Left lung (tissue), 10 donors: Measurements from ENCODE around the gene NYAP2. TPM values are rescaled to one million over a fixed set of nuclear protein-coding genes. Genes with fewer than 3 reads are reported as not detected.

Source experiments
- ATAC-seq: fragments of 200-7000 bp; cut with Tn5 transposase; one replicate; pipeline ENCODE4 v1.9.1; 2020; ENCODE audit warnings: moderate library complexity
- DNase-seq, 4 donors: peaks; one replicate each; pipeline ENCODE4 v3.0.0-alpha.2; 2013 to 2020
- H3K27ac ChIP-seq, 2 donors: fragments of 200-600 bp; sonication (generic) in 1 of 2; one replicate each; pipeline versions ENCODE4 v1.5.0 to v1.8.0; 2020 to 2021
- H3K27me3 ChIP-seq, 2 donors: fragments of 200-600 bp; sonication (generic) in 1 of 2; one replicate each; pipeline versions ENCODE4 v1.5.0 to v1.8.0; 2020 to 2021
- H3K36me3 ChIP-seq, 2 donors: fragments of 200-600 bp; sonication (generic) in 1 of 2; one replicate each; pipeline versions ENCODE4 v1.5.0 to v1.8.0; 2020 to 2021
- H3K4me1 ChIP-seq, 2 donors: fragments of 200-600 bp; one replicate each; pipeline ENCODE4 v1.8.0; 2021
- H3K4me3 ChIP-seq, 2 donors: fragments of 200-600 bp; sonication (generic) in 1 of 2; one replicate each; pipeline versions ENCODE4 v1.5.0 to v1.8.0; 2020 to 2021; ENCODE audit warnings: mild to moderate bottlenecking in 1 of 2
- H3K9me3 ChIP-seq, 2 donors: fragments of 200-600 bp; sonication (generic) in 1 of 2; one replicate each; pipeline versions ENCODE4 v1.5.0 to v1.8.0; 2020 to 2021
- CTCF ChIP-seq, 2 donors: fragments of 200-600 bp; sonication (generic) in 1 of 2; IDR thresholded peaks; one replicate each; pipeline versions ENCODE4 v1.5.0 to v1.8.0; 2021; ENCODE audit warnings: antibody characterized with exemption in 2 of 2
- intact Hi-C, 2 donors: fragments of 100-400 bp; cut with DNase I; formaldehyde crosslinking; loops; one replicate each; pipeline versions ENCODE4 v1.11.2 to v1.14.2; 2022
- polyA plus RNA-seq, 6 donors: library from polyadenylated mRNA; unstranded; fragments of 120-200 nt; gene quantifications; one replicate each; pipeline ENCODE4 v1.2.1, GENCODE V29; 2013; ENCODE audit not compliant: insufficient read length in 6 of 6
- total RNA-seq, 2 donors: library from RNA; stranded (reverse); fragmentation: NEBNext Ultra II Directional; extraction: Animal tissue kit (Norgen Biotek cat#: 25700); gene quantifications; one replicate each; pipeline ENCODE4 v1.2.1, GENCODE V29; 2021
- donor health status: DM: no; HTN: yes; CAD: no.
- donor health status: DM: no; HTN: no; CAD: no.

The NYAP2 gene
- total and polyA plus RNA-seq, 8 donors = 0.04 to 1.0 (median 0.07) TPM

- H3K36me3 ChIP-seq = no peaks in the 10 kb centered on the region
- no peak overlapping the region for H3K27ac ChIP-seq
- H3K4me3 ChIP-seq = no peak overlapping the region
- no peak for DNase-seq
- no peaks in the 10 kb centered on the region for H3K9me3 ChIP-seq
- H3K4me1 ChIP-seq = no peaks in the 10 kb centered on the region
- ATAC-seq = no peak
- H3K27me3 ChIP-seq = no peaks in the 10 kb centered on the region
- intact Hi-C loops = no loop called here
- TF ChIP-seq CTCF (IDR thresholded peaks at IDR 0.05) = no peak
These were observed 283.7 kb downstream of the NYAP2 start for GRCh38 chr2:225683258-225683657.

GRCh38 chr2:225690153-225690552 lies 290.6 kb downstream of the NYAP2 start:
- Histone ChIP-seq H3K36me3 (no peaks in the 10 kb centered on the region), H3K9me3 (no peaks in the 10 kb centered on the region), H3K4me1 (no peaks in the 10 kb centered on the region), H3K27me3 (no peaks in the 10 kb centered on the region), H3K27ac (no peak overlapping the region), H3K4me3 (no peak overlapping the region)
- no peak for DNase-seq
- intact Hi-C loops = no loop called here
- TF ChIP-seq CTCF (IDR thresholded peaks at IDR 0.05) = no peak
- no peak for ATAC-seq

- no peaks in the 10 kb centered on the region for H3K9me3 ChIP-seq
- H3K27ac ChIP-seq = no peak overlapping the region
- no peak overlapping the region for H3K4me3 ChIP-seq
- no peak for TF ChIP-seq CTCF (IDR thresholded peaks at IDR 0.05)
- ATAC-seq (no peak), DNase-seq (no peak)
- intact Hi-C loops = no loop called here
- no peaks in the 10 kb centered on the region for H3K36me3 ChIP-seq
- H3K4me1 ChIP-seq = no peaks in the 10 kb centered on the region
- no peaks in the 10 kb centered on the region for H3K27me3 ChIP-seq
These were observed 292.2 kb downstream of the NYAP2 start for GRCh38 chr2:225691711-225692110.

- intact Hi-C loops = no loop called here
These were observed 293.7 kb downstream of the NYAP2 start for GRCh38 chr2:225693259-225693658.

GRCh38 chr2:225694664-225695063 lies 295.2 kb downstream of the NYAP2 start:
- TF ChIP-seq CTCF (IDR thresholded peaks at IDR 0.05) = no peak
- Histone ChIP-seq H3K4me1 (no peaks in the 10 kb centered on the region), H3K27me3 (no peaks in the 10 kb centered on the region), H3K27ac (no peak overlapping the region), H3K4me3 (no peak overlapping the region), H3K9me3 (no peaks in the 10 kb centered on the region), H3K36me3 (no peaks in the 10 kb centered on the region)
- intact Hi-C loops = no loop called here
- ATAC-seq (no peak), DNase-seq (no peak)

More at GRCh38 chr2:225693259-225693658, 293.7 kb downstream of the NYAP2 start:
- H3K4me1 ChIP-seq = no peaks in the 10 kb centered on the region
- no peak for TF ChIP-seq CTCF (IDR thresholded peaks at IDR 0.05)
- ATAC-seq (no peak), DNase-seq (no peak)
- no peak overlapping the region for H3K4me3 ChIP-seq
- H3K27me3 ChIP-seq = no peaks in the 10 kb centered on the region
- H3K27ac ChIP-seq = no peak overlapping the region
- no peaks in the 10 kb centered on the region for H3K9me3 ChIP-seq
- H3K36me3 ChIP-seq = no peaks in the 10 kb centered on the region
